Activated effector memory CD4-positive, alpha-beta T cell treated with anti-CD3 and anti-CD28 coated beads, Interleukin-2, amount 50 U/mL, for 16 hours (primary cell): ENCODE results near the gene PPP1R16B.
"Not testable (repeated sequence)": the region's sequence is repeated elsewhere in the genome, so short reads cannot be mapped to it uniquely, and the experiment has no call there.

ENCODE experiments used
- DNase-seq: peaks from one replicate; pipeline ENCODE4 v3.0.0-alpha.2; 2020

PPP1R16B gene

DNA sequence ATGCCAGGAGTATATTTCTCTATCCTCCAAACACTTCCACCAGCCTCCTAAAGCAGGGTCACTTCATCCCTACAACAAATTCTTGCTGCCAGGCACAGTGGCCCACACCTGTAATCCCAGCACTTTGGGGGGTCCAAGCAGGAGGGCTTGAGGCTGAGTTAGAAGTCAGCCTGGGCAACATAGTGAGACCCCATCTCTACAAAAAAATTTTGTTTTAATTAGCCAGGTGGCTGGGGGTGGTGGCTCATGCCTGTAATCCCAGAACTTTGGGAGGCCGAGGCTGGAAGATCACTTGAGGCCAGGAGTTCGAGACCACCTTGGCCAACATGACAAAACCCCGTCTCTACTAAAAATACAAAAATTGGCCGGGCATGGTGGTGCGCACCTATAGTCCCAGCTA is 11.4 kb upstream of the PPP1R16B start:
- DNase-seq, result not testable (repeated sequence)

DNA sequence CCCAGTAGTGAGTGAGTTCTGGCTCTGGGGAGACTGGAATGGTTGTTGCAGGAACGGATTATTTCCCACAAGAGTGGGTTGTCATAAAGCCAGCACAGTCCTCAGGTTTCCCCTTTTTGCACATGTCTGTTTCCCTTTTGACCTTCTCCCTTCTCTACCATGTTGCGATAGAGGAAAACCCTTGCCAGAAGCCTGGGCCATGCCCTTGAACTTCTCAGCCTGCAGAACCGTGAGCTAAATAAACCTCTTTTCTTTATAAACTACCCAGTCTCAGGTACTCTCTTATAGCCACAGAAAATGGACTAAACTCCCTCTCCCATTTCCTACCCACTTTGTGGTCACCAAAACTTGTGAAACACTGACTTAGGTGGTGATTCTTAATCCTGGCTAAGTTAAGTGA is 7.2 kb upstream of the PPP1R16B start:
- no peak for DNase-seq

DNA sequence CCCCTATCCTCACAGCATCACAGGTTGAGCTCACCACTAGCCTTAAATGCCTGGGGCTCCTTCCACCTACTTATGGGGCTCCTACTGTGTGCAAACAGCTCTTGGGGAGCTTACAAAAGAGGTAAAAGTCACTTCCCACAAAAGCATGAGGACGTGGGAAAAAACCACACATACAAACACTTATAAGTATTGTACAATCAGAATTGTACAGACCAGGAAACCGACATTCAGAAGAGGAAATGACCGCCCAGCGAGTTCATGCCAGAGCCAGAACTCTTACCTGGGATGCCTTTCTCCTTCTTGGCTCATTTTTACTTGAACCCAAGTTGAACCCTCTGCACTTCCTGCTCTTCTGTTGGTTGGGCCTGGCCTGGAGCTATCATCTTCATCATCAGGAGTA is 6.3 kb upstream of the PPP1R16B start:
- no peak for DNase-seq

DNA sequence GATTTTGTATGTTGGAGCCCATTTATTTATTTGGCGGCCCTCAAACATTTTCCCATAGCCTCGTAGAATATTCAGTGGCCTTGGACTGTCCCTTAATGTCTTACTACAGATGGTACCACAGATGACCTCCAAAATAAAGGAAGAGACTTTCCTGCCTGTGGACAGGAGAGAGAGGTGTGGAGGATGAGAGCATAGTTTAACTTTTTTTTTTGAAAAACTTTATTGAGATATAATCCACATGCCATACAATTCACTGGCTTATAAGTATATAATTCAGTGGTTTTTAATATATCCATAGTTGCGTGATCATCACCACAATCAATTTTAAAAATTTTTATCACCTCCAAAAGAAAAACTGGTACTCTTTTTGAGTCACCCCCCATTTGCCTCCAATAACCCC is 4.6 kb upstream of the PPP1R16B start:
- DNase-seq, result no peak

DNA sequence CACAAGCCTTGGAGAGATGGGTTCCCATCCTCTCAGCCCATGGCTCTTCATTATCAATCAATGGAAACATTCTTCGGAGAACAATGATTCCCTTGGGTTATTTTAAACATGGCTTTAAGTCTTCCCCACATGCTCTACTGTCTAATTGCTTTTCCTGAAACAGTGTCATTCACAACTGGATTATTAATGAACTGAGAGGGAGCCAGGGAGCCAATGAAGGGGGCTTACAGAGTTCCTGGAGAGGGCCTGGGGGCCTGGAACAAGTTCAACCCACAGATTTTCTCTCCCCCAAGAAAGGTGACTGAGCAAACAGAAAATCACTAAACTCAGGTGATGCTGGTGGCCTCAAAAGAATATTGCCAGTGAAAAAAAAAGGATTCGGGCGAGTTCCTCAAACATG is 1.3 kb upstream of the PPP1R16B start:
- DNase-seq, result no peak

DNA sequence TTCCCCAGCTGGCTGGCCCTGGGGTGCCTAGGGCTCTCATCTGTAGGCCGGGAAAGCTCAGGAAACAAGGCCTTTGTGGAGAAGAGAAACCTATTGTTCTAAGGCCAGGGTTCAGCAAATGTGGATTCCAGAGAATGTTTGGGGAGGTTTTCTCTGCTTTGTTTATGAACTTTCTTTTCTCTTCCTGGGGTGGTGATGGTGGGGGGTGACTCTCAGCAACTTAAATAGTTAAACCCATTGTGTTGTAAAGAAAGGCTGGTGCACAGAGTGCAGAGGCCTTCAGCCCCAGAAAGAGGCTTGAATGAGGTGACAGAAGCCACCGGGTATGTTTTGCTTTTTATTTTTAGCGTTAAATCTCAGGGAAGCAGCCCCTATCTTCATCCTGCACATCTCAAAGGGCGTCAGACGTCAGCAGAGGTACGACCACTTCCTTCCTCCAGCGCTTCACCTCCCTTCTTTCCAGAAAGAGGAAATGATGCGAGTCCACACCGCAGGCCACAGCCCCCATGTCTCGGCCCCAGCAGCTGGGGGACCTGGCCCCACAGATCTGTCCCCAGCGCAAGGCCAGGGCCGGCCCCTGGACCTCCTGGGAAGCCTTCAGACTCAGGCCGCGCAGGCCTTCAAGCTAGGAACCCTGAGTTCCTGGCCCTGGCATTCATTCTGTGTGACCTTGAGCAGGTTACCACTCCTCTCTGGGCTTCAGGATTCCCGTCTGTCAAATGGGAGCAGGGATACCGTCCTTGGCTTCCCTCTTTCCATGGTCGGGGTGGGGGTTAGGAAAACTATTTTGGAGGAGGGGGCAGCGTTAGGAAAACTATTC is 605 bp upstream of the PPP1R16B start:
- peak; percentile 89 for DNase-seq

DNA sequence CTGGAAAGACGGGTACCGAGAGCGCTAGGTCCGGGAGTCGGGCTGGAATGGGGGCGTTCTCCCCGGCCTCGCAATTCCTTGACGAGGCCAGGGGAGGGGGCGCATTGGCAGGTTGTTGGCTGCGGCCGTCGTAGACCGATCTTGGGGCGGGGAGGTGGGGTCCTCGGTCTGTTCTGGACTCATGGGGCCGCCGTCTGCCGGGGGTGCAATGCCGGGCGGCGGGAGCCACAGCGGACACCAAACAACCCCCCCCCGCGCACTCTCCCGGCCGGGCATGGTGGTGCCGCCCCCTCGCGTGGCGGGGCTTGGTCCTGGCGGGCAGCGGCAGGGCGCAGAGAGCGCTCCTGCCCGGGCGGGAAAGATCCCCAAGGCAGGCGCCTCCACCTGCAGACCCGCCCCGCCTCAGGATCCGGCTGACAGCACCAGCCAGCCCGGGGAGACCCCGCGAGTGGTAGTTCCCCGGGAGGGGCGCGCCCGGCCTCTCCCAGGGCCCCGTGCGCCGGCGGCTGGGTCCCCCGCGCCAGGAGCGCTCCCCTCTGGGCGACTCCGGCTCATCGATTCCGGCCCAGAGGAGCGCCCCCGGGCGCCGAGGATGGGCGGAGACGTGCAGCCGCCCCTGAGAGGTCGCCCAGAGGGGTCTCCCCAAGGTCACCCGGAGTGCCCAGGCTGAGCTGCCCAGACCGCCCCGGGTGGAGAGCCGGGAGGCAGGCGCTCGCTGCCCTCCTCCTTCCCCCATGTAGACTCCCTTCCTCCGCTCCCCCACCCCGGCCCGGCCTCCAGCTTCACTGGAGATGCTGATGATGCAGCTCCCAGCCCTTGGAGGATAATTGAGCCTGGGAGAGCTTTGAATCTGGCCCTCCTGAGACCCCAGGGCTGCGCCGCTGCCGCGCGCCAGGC is 709 bp downstream of the PPP1R16B start:
- peak; percentile 80 for DNase-seq

DNA sequence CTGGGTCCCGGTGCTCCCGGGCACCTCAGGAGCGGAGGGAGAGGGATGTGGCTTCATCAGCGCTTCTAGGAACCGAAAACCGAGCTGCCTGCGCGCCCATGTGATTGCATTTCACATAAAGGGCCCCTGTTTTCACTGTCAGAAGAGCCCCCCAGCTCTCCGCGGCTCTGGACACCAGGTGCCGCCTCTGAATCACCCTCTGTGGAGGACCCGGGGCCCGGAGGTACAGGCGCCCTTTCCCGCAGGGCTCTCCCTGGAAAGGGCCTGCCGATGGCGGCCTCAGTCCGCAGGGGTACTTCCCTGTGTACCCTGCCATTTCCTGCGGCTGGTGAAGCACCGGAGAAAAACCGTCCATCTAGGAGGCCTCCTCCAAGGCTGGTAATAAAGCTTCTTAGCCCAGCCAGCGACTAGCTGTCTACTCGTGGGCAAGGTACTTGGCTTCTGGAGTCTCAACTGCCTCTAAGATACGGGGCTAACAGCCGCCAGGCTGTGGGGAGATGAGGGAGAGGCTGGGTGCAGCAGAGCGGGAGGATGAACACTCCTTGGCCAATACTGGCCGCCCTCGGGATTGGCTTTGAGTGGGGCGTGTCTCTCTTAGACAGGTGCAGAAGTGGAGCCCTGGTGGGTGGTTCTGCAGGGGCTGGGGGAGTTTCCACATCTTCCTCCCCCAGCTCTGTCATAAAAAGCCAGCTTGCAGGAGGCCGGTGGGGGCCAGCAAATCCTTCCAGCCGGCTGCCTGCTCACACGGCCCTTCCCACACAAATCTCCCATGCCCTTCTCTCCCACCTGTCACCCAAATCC is 1.6 kb downstream of the PPP1R16B start:
- peak; percentile 80 for DNase-seq

DNA sequence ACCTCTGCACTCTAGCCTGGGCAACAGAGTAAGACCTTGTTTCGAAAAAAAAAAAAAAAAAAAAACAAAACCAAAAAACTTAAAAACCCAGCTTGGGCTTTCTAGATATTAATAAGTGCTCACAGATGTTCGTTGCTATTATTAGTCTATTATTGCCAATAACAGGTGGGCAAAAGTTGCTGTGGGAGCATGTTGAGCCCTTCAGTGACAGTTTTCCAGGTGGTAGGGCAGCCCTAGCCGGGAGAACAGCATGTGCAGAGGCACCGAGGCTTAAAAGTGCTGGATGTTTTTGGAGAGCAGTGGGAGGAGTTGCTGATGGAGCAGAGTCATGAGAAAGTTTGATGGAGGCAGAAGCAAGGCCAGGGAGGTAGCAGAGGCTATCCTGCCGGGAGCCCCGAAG is 4.4 kb downstream of the PPP1R16B start:
- peak; percentile 57 for DNase-seq

DNA sequence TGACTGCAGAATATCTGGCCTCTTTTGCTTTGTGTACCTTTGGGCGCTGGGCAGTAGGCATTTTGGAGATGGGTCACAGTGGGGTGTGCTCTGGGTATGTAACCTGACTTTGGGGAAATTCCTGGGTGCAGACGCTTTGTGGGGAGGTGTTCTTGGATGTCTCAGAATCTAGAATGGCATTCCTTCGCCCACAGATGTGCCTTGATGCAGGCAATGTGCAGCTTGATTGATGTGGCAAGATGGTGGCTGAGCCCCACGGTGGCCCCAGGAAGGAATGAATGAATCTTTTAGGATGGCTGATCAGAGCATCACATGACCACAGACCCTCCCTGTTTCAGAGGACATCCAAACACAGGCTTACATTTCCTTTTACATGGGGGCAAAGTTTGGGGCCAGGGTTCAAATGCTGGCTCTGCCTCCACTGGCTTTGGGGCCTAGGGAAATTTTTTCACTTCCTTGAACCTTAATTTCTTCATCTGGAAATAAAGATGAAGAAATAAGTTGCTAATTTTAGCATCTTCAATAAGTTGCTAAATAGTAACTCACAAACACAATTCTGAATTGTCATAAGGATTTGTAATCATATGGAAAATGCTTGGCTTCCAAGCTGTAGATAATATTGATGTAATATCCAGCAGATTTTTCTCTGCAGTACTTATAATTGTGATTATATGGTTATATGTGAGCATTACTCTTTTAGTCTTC is 5.6 kb downstream of the PPP1R16B start:
- peak; percentile 62 for DNase-seq

DNA sequence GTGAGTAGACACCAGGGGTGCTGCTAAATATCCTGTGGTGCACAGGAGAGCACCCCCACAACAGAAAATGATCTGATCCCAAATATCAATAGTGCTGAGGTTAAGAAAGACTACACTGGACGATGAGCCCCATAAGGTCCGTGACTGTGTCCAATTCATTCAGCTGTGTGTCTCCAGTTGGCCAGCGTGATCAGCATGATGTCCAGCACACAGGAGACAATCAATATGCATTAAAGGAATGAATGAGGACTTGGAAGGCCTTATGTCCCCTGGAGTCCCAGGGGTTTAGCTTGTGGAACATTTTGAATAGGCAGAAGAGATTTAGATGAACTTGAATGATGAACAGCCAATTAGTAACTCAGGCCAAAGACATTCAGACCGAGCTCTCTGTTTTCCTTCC is 6.3 kb downstream of the PPP1R16B start:
- DNase-seq, result peak; percentile 46

DNA sequence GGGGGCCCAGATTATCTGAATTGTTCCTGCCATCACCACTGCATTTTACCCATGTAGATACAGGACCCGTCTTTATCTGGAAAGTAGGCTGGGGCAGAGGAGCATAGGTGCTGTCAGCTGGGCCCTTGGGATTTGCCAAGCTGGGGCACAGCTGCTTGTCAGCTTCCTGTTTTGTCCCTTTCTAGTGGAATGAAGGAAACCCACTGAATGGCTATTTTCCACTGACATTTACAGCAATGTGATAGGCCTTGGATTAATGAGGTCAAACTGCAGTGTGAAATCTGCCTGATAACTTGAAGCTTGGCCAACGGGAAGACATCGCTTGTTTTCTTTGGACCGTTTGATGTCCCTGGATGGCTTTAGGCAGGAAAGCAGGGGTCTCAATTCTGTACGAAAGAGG is 6.7 kb downstream of the PPP1R16B start:
- DNase-seq, result peak; percentile 53

DNA sequence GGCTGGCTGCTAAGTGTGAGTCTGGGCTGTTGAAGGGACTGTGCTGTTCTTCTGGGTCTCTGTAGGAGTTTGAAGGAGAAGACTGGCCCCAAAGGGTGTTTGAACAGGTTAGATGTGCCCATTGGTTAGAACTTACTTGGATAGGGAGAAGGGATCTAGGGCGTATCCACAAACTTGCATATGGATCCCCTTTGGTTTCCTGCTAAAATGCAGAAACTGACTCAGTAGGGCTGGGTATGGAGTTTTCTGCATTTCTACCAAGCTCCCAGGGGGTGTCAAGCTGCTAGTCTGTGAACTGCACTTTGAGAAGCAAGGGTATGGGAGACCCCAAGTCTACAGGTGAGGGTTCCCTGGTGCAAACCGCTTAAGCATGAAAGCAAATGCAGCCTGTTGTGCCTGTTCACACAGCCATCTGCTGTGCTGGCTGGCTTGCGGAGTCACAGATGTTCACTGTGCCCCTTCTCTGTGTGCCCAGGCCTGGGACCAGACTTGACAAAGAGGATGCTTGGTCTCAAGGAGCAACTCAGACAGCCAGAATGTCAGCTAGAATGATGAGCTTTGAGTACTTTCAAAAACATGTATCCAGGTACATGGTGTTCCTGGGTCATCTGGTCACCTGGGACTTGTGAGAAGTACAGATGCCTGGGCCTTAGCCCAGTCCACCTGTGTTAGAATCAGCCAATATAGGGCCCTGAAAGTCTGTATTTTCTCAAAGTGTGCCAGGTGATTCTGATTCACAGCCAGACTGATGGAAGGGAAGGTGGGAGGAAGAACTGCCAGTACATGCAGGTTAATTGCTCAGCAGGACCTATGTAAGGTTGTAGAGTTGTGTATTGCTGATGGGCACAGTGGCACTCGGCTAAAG is 7.4 kb downstream of the PPP1R16B start:
- DNase-seq, result peak; percentile 53

DNA sequence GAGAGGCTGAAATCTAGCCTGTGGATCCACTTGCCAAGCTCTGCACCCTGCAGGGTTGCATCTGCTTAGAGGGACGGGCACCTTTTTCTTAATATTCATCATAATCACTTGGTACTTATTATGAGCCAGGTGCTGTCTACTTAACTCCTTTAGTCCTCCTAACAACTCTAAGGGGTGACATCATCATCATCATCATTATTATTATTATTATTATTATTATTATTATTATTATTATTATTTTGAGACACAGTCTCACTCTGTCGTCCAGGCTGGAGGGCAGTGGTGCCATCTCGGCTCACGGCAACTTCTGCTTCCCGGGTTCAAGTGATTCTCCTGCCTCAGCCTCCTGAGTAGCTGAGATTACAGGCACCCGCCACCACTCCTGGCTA is 8.1 kb downstream of the PPP1R16B start:
- peak; percentile 41 for DNase-seq

DNA sequence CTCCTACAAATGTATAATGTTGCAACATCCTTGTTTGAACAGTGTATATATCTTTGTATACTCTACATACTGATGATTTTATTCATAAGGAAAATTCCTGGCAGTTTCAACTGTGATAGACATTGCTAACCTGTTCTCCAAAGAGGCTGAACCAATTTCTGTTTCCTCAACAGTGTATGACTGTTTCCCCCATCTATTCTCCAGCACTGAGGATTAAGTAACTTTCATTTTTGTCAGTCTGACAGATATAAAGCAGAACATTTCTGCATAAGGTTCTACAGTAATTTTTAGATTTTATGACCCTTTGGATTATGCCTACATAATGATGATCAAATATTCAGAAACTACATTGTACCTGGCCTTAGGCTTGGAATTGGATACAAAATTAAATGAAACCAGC is 9.9 kb downstream of the PPP1R16B start:
- DNase-seq, result no peak

DNA sequence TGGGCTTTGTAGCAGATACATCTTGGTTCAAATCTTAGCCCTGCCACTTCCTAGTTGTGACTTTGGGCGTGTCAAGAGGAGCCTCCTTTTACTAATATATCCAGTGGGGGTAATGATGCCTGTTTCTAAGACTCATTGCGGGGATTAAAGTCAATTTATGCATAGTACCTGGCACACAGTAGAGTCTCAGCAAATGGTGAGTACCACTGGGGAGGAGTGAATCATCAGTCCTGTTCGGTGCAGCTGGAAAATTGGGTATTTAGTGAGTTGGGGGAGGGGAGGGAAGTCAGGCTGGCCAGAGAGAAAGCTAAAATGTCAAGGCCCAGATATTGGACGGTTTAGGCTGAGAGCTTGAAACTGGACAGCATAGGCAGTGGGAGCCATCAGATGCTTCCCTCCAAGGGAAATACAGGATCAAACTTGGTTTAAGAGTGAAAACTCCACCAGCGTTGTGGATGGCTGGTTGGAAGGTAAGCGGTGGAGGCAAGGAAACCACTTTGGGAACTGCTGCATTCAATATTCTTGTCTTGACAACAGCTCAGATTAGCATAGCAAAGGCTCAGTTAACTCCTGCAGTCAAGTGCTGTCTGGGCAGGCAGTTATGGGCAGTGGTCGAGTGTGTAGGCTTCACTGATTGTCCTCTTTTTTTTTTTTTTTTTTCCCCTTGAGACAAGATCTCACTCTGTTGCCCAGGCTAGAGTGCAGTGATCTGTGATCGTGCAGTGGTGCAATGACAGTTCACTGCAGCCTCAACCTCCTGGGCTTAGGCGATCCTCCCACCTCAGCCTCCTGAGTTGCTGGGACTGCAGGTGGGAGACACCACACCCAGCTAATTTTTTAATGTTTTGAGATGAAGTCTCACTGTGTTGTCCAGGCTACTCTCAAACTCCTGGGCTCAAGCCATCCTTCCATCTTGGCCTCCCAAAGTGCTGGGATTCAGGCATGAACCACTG is 12.9 kb downstream of the PPP1R16B start:
- peak; percentile 25 for DNase-seq

DNA sequence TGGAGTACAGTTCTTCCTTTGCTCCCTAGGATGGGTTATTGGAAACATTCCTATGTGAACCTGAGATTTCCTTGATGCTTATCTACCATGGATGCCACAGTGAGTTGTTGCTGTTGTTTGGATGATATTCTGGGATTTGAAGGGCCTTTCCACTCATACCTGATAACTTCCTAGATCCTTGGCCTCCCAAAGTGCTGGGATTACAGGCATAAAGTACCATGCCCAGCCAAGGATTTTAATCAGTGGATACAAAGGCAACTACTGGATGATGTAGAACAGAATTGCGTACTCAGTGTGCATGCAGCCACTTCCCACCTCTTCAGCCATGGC is 20.0 kb downstream of the PPP1R16B start:
- DNase-seq, result no peak

DNA sequence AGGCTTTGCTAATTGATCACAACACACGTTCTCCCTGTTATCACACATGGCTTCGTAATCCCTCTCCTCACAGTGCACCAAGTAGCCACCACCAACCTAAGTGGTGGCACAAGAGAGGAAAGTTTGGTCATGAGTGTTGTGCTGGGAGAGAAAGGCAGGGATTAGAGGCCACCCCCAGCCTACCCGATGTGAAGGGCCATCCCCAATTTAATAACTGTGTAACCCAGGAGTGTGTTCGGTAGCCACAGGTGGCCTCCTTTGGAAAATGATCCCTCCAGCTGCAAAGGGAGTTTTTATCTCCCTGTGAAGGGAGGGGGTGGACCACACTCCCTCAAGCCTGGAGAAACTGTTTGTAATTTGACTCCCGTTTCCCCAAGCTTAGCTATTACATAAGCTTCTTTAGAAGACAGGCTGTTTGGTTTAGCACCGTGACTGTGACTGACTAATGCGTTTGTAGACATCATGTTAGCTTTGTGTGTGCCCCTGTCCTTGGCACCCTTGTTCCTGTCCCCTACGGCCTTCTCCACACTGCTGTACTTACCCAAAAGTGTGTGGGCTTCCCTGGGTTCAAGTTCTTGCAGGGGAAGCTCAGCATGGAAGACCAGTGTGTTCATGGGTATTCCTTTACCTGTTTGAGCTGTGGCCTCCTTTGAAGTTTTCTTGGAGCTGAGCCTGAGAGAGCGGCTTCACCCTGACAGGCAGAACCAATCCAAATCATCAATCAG is 20.6 kb downstream of the PPP1R16B start:
- DNase-seq, result peak; percentile 34

DNA sequence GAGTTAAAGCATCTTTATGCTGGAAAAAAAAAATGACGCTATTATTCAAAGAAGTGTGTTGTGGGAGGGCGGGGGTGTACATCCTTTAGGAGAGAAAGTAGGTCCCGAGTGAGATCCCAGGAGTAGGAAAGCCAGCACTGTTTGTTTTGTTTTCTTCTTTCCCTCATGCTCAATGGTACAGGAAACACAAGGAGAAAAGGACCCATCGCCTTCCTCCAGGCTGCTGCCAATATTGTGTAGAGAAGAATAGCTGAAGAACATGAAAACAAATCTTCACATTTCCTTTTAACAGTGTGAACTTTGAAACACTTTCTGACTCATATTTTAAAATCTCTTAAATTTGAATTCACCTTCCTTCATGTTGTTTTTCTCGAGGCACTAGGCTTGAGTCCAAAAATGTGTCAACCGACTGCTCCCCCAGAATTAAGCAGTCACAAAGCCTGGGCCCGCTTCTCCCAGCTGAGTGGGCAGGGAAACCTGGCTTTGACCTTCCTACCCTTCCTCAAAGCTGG is 22.3 kb downstream of the PPP1R16B start:
- peak; percentile 62 for DNase-seq
